ENCODE results near the gene MBOAT2.

Gene MBOAT2

GRCh38 chr2:8850845-8851487 is 152.5 kb downstream of the MBOAT2 start:
- no peak for DNase-seq

DNA sequence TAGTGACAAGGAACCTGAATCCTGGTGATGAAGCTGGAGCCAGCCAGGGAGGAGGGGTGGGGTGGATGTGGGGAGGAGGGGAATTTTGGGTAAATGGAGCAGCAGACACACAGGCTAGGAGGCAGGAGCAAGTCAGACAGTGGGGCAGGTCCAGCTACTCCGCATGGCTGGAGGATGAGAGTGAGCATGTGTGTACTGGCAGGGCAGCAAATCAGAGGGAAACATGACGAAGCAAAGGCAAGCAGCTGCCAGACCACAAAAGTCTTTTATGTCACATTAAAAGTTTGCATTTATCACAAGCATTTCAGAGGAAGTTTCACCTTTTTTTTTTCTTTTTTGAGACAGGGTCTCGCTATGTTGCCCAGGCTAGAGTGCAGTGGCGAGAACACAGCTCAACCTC is 154.2 kb downstream of the MBOAT2 start:
- DNase-seq = no peak

- no peak for DNase-seq
Measured at GRCh38 chr2:8848328-8849100, 155.0 kb downstream of the MBOAT2 start.

DNA sequence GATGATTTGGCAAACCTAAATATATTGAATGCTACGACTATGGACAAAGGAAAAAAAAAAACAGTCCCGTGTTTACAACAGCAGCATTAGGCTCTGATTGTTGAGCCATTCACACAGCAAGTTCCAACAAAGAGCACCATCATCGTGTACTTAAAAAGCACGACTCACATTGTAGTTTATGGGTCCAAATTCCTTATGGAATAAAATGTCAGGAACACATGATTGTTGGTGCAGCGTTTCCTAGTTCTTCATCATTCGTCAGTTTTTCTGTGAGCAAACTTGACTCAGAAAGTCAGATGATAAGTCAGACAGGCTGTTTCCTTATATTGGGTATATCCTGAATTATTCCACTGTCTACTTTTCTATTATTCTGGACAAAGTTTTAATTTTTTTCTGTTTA is 156.1 kb downstream of the MBOAT2 start:
- DNase-seq = no peak

GRCh38 chr2:8841932-8842331 is 161.6 kb downstream of the MBOAT2 start:
- no peak for DNase-seq

GRCh38 chr2:8840475-8841091 is 162.9 kb downstream of the MBOAT2 start:
- DNase-seq = no peak

DNA sequence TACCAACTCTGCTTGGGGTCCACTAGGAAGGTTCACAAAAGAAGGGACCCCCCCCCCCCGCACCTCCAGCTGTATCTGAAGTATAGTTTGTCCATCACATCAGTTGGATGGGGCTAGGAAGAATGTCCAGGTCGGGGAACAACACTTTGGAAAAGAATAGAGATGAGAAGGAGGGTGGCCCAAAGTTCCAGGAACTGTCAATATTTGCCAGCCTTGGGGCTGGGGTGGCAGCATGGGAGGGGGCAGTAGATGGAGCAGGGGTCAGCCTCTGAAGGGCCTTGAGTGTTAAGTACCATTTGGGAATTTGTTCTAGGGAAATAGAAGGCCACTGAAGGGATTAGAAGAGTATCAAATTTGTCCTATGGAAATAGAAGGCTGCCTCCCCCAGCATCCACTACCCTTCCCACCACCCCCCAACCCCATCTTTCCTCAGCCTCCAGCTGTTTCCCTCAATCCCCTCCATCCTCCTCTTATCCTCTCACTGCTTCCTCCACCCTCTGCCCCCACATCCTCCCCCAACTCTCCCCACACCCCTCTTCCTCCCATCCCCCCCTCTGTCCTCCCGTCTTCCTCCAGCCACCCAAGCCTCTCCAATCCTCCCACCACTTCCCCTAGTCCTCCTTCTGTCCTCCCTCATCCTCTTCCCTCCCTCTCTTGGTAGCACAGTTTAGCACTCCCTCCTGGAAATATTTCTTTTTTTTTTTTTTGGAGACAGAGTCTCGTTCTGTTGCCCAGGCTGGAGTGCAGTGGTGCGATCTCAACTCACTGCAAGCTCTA is 164.1 kb downstream of the MBOAT2 start:
- no peak for DNase-seq

- no peak for DNase-seq
Measured at GRCh38 chr2:8837795-8838140, 165.7 kb downstream of the MBOAT2 start.

DNA sequence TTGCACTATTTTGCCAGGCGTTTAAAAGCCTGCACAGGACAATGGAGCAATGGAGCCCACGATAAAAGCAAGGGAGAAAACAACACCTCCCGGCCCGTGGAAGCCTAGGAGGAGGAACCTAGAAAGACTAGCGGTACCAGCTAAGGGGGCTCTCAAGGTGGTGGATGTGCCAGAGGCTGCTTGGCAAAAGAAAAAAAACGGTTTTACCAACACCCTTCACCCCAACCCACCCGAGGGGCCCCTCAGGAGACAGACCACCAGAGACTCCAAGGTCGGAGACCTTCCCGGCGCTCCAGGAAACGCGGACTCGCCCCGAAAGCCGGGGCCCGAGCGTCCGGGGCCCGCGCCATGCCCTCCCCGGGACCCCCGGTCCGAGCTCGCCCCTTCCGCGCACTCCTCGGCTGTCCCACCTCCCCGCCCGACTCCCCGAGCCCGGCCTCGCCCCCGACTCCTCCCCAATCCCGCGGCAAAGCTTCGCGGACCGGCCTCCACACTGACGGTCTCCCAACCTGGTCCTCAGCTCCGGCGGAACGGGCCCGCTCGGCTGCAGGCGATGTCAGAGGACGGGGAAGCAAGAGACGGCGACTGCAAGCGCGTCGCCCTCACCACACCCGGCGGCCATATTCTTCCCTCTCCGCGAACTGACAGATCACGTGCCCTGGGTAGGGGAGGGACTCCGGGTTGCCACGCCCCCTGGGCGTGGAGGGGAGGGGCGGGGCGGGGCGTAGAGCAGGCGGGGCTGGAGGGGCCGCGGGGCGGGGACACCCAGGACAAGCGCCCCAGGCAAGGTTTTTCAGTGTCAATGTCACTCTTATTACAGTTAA is 166.3 kb downstream of the MBOAT2 start, which contains the start of gene KIDINS220:
Gene KIDINS220, minus strand, starts transcription at position 643 of the 824 bp plus-strand sequence. CDS start 10,520 bp downstream, outside the sequence.
- peak; percentile 69 for DNase-seq

DNA sequence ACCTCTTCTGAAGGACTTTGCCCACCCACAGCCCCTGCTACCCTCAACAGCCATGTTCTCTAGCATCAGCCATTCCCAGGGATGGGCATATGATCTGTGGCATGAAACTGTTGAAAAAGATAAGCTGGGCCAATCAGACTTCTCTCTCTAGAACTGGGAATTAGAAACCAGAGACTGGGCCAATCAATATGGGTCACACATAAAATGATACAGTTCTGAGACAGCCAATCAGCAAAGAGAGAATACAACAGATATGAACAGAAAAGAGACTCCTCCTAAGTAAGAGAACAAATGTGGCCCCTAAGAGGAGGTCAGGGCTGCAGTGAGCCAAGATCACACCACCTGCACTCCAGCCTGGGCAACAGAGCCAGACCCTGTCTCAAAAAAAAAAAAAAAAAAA is 168.2 kb downstream of the MBOAT2 start:
- DNase-seq = no peak

- no peak for DNase-seq
Measured at GRCh38 chr2:8833853-8834252, 169.6 kb downstream of the MBOAT2 start.

DNA sequence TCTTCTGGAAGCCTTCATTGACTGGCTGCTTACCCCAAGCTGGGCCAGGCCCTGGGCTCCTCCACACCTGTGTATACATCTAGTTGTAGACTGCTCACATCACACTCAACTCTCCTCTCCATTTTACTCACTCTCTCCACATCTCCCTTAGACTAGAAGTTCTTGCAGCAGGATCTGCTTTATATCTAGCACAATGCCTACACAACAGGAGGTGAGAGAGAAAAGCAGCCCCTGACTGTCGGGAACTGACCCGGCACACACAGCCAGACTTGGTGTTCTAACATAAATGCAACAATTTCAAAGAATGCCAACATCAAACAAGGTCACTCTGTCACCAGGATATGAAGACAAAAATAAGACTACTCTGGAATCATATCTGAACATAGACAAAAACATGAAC is 172.0 kb downstream of the MBOAT2 start:
- no peak for DNase-seq

- no peak for DNase-seq
Measured at GRCh38 chr2:8827729-8828128, 175.8 kb downstream of the MBOAT2 start.

DNA sequence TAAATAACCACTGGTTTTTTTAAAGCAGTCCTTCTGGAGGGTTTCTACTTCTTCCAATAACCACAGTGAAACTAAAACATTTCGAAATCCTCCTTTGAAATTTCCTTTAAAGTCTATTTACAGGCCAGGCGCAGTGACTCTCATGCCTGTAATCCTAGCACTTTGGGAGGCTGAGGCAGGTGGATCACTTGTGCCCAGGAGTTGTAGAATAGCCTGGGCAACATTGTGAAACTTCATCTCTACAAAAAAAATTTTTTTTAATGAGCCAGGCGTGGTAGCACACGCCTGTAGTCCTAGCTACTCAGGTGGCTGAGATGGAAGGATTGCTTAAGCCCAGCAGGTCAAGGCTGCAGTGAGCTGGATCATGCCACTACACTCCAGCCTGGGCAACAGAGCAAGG is 181.3 kb downstream of the MBOAT2 start:
- no peak for DNase-seq

- no peak for DNase-seq
Measured at GRCh38 chr2:8821276-8822217, 181.9 kb downstream of the MBOAT2 start.

GRCh38 chr2:8819948-8820347 is 183.5 kb downstream of the MBOAT2 start:
- no peak for DNase-seq

- DNase-seq = no peak
Measured at GRCh38 chr2:8819194-8819593, 184.3 kb downstream of the MBOAT2 start.

- DNase-seq = no peak
Measured at GRCh38 chr2:8817221-8817620, 186.3 kb downstream of the MBOAT2 start.

DNA sequence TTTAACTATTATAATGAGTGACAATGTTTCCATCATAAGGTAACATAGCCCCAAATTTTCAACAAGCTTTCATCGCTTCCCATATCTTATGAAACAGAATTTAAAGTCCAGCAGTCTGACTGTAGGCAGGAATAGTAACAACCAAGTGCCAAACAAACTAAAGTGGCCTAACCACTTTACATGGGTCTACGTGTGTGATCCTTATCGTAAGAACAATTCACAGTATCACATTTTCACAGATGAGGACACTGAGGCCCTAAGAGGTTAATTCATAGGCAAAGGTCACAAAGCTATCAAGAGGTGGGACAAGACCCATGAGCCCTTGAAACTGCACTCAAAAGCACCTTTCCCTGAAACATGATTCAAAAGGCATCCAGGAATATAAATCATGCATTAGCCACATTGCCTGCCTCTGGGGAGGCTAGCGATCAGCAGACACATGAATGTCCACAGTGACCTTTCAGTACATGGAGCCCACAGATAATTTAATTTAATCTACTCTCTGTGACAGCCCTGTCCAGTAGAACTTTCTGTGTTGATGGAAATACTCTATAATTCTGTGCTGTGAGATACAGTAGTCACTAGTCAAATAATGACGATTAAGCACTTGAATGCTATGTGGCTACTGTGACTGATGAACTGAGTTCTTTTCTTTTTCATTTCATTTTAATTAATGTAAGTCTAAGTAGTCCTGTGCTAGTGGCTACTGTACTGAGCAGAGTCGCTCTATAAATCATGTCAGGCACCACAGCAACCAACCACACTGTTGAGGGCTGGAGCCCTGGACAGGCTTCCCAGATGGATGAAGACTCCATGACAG is 196.4 kb downstream of the MBOAT2 start:
- no peak for DNase-seq

Measured in NCI-H1105 (cell line).